Activated CD4-positive, alpha-beta memory T cell treated with anti-CD3 and anti-CD28 coated beads, Interleukin-2, amount 10 ng/mL, durations not matched to agents 7 days and 5 days (primary cell): ENCODE data around the gene MPPED1. TPM values are rescaled to one million over a fixed set of nuclear protein-coding genes. Genes with fewer than 3 reads are reported as not detected.
A peak's percentile ranks its signal among the peaks of the same experiment; 100 is the strongest.

Experiments used
- CTCF ChIA-PET: fragments of 350-600 bp; sonication (Branson Sonifier 250); formaldehyde crosslinking; loops from one replicate; lab custom pipeline; 2021; ENCODE audit warnings: antibody characterized with exemption, inconsistent platforms; lab: Charles Lee
- POLR2A ChIA-PET: fragments of 350-600 bp; sonication (Branson Sonifier 250); formaldehyde crosslinking; loops from one replicate; lab custom pipeline; 2021; ENCODE audit warnings: antibody characterized with exemption; lab: Charles Lee
- DNase-seq: peaks from one replicate; pipeline ENCODE4 v3.0.0-alpha.2; 2020
- H3K27ac Mint-ChIP-seq: one replicate; pipeline ENCODE4 v1.8.0; 2021; ENCODE audit warnings: mild to moderate bottlenecking, mixed read lengths
- H3K27me3 Mint-ChIP-seq: one replicate; pipeline ENCODE4 v1.8.0; 2021; ENCODE audit warnings: mixed read lengths
- H3K36me3 Mint-ChIP-seq: one replicate; pipeline ENCODE4 v1.8.0; 2021; ENCODE audit warnings: low read depth, mixed read lengths
- H3K4me1 Mint-ChIP-seq: one replicate; pipeline ENCODE4 v1.8.0; 2021; ENCODE audit warnings: mixed read lengths
- H3K4me3 Mint-ChIP-seq: one replicate; pipeline ENCODE4 v1.8.0; 2021; ENCODE audit warnings: mild to moderate bottlenecking, mixed read lengths
- H3K9me3 Mint-ChIP-seq: one replicate; pipeline ENCODE4 v1.8.0; 2021; ENCODE audit warnings: mixed read lengths
- total RNA-seq, 2 experiments: library from RNA; stranded (reverse); gene quantifications; one replicate each; pipeline ENCODE4 v1.2.3, GENCODE V29; 2021

MPPED1 gene, protein sequence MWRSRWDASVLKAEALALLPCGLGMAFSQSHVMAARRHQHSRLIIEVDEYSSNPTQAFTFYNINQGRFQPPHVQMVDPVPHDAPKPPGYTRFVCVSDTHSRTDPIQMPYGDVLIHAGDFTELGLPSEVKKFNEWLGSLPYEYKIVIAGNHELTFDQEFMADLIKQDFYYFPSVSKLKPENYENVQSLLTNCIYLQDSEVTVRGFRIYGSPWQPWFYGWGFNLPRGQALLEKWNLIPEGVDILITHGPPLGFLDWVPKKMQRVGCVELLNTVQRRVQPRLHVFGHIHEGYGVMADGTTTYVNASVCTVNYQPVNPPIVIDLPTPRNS
- not detected for total RNA-seq

DNA sequence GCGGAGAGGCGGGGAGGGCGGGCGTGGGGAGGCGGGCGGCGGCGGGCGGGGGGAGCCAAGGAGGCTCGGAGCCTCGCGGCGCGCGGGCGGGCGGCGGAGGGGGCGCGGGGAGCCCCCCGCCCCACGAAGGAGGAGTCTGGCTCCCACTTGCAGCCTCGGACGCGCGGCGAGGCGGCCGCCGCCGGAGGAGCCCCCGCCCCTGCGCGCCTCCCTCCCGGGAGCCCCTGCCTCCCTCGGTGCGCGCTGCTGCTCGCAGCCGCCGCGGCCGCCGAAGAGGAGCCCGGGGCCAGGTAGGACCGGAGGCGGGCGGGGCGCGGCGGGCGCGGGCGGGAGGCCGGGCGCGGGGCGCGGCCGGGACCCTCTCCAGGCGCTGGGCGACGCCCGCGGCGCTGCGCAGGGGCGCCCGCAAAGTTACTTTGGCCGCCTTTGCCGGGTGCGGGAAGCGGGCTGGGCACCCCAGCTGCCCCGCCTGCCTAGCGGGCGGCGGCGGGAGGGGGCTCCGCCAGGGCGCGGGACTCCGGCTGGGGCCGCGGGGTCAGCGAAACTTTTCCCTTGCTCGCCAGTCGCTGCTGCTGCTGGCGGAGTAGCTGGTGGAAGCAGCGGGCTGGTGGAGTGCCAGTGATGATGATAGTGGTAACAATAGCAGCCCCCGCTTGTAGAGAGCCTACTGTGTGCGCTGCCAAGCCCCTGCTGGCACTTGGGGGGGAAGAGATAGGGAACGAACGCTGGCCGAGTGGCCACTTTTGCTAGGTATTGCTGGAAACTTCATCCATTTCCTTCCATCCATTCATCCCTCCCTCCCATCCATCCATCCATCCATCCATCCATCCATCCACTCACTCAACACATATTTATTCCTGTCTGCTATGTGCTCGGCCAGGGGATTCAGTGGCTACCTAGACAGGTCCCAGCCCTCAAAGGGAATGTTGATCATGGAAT is at the start of gene MPPED1:
TSS of gene MPPED1 (plus strand) at position 146 of the 939 bp plus-strand sequence. CDS start 12,972 bp downstream, outside the sequence.
- Mint-ChIP-seq H3K36me3 (no peaks in the 10 kb centered on the region), H3K27ac (no peak within 1 kb of the TSS), H3K27me3 (peaks cover 54% of the 10 kb centered on the region), H3K4me3 (no peak within 1 kb of the TSS), H3K9me3 (no peaks in the 10 kb centered on the region), H3K4me1 (no peaks in the 10 kb centered on the region)
- CTCF ChIA-PET, result no interaction called here
- DNase-seq, result no peak
- POLR2A ChIA-PET, result no interaction called here

DNA sequence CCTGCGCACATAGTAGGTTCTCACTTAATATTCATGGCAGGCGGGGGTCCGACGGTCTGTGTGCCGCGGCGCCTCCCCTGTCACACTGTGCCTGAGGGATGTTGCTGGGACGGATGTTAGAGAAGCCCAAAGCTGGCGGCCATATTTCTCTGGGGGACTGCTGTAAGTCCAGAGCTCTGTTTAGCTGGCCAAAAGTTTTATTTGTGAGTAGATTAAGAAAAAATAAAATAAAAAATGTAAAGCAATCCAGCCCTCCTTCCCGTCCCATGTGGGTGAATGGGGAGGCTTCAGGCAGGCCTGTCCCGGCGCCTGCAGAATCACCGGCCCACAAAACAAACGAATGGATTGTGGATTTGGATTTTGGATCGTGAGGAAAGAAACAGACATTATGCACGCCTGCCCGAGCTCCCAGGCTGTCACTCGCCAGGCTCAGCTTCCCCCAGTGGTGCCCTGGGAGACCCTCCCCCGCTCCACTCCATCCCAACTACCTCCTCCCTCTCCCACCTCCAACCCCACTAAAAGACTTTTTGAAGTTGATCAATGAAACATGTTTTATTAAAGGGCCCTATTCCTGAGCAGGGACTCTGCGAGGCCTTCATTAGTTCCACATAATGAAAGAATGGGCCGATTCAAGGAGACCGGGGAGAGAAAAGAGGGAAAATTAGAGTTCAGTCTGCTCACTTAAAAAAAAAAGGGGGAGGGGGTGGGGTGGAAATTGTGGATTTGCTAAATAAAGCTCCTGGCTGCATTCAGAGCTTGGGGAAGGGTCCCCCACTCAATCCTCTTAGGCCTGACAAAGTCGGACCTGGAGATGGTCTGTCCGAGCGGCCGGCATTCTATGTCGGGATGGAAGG is 48.3 kb upstream of the MPPED1 start:
- no peak overlapping the region for H3K27ac Mint-ChIP-seq
- no peak for DNase-seq
- ChIA-PET CTCF (interaction anchor here (1.2 to 1.7 kb wide), 2 partner anchors 17 to 22 kb away, joined by 3 to 7 read pairs; no protein-coding TSS in a partner anchor), POLR2A (interaction anchor here (0.6 kb wide), 1 partner anchor 11 kb away, joined by 3 read pairs; no protein-coding TSS in a partner anchor)
- no peaks in the 10 kb centered on the region for H3K4me1 Mint-ChIP-seq
- H3K9me3 Mint-ChIP-seq, result no peaks in the 10 kb centered on the region
- H3K4me3 Mint-ChIP-seq, result no peak overlapping the region
- H3K36me3 Mint-ChIP-seq, result no peaks in the 10 kb centered on the region
- H3K27me3 Mint-ChIP-seq, result peaks cover 31% of the 10 kb centered on the region

DNA sequence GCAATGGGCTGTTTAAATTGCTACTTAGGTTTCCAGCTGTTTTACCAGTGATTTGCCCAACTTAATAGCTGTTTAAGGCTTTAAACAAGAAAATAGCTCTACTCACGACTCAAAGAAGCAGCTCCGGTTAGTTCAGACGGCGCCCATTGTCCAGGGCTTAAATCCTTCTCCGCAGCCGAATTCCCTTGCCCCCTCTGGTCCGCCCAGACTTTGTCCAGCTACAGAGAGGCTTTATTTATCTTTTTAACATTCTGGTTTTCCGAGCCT is 47.7 kb upstream of the MPPED1 start:
- Mint-ChIP-seq H3K27me3 (peaks cover 31% of the 10 kb centered on the region), H3K4me1 (no peaks in the 10 kb centered on the region), H3K36me3 (no peaks in the 10 kb centered on the region), H3K4me3 (no peak overlapping the region), H3K27ac (no peak overlapping the region), H3K9me3 (no peaks in the 10 kb centered on the region)
- no peak for DNase-seq
- ChIA-PET CTCF (interaction anchor here (1.0 to 1.7 kb wide), 3 partner anchors 11 to 21 kb away, joined by 3 to 7 read pairs (median 3); no protein-coding TSS in a partner anchor), POLR2A (interaction anchor here (0.6 kb wide), 1 partner anchor 10 kb away, joined by 3 read pairs; no protein-coding TSS in a partner anchor)

DNA sequence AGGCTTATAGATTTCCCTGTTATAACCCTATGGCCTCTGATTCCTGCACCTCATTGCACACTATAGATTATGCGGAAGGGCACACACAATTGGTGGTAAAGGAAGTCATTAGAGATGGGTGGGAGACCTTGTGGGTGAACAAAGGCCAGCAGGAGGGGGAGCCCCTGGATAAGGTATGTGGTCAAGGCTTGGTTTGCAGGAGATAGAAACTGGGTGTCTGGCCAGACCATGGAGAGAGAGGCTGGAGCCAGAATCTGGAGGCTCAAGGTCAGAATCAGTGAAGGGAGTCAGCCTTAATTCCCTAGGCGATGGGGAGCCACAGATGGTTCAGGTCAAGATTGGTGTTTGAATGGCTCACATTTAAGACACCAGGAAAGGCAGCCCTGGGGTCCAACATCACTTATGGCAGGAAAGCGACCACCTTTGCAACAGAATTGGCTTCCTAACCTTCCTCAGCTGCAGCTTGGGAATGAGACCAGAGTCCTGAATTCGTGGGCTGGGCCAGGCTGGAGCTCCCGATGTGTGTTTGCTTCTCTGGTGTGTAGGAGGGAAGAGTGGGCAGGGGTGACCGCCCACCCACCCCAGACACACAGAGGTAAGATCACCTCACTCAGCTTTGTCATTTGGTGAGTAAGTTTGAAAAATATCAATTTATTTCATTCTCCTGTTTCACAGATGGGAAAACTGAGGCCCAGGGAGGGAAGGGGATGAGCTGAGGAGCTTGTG is 45.9 kb upstream of the MPPED1 start:
- Mint-ChIP-seq H3K4me3 (no peak overlapping the region), H3K27ac (no peak overlapping the region), H3K27me3 (peaks cover 36% of the 10 kb centered on the region), H3K36me3 (no peaks in the 10 kb centered on the region), H3K4me1 (no peaks in the 10 kb centered on the region), H3K9me3 (no peaks in the 10 kb centered on the region)
- no peak for DNase-seq
- ChIA-PET POLR2A (interaction anchor here (0.6 kb wide), 1 partner anchor 13 kb away, joined by 3 read pairs; no protein-coding TSS in a partner anchor), CTCF (interaction anchor here (1.9 kb wide), 1 partner anchor 20 kb away, joined by 4 read pairs; no protein-coding TSS in a partner anchor)

DNA sequence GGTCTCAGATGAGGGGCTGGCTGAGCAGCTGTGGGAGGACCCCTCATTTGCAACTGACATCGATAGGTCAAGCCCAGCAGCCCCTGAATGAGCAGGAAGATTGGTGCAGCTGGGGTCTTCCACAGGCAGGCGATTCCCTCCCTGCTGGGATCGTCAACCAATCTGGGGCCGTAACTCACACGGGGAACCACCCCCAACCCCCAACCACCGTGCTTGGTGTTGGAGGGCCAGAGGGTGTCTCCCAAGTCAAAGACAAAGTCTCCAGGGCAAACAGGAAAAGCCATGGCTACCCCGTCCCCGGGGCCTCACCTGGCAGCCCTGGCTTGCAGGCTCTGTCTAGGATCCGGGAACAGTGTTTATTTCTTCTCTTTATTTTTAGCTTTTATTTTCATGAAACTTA is 41.8 kb upstream of the MPPED1 start:
- H3K9me3 Mint-ChIP-seq, result no peaks in the 10 kb centered on the region
- ChIA-PET POLR2A (interaction anchor here (0.6 kb wide), 1 partner anchor 9 kb away, joined by 3 read pairs; no protein-coding TSS in a partner anchor), CTCF (interaction anchor here (0.6 to 0.9 kb wide), 2 partner anchors 23 to 139 kb away, joined by 3 read pairs; no protein-coding TSS in a partner anchor)
- no peaks in the 10 kb centered on the region for H3K36me3 Mint-ChIP-seq
- H3K4me1 Mint-ChIP-seq, result no peaks in the 10 kb centered on the region
- H3K4me3 Mint-ChIP-seq, result no peak overlapping the region
- no peak for DNase-seq
- H3K27me3 Mint-ChIP-seq, result peaks cover 56% of the 10 kb centered on the region
- H3K27ac Mint-ChIP-seq, result no peak overlapping the region

DNA sequence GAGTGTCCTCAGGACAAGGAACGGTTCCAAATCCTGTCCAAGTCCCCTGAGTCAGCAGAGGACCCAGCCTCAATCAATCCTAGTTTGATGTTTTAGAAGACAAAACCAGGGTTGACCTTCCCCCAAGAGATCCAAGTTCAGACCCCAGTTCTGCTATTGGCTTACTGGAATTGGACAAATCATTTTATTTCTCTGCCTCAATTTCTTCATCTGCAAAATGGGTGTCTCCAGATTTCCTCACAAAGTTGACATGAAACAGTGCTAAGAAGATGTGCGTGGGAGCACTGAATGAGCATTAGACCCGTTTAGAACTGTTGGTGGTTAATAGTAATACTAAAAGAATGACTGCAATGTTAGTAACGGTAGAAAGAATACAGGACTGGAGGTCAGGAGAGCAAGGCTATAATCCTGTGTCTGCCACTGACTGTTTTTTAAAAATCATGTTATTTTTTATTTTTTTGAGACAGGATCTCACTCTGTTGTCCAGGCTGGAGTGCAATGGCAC is 35.8 kb upstream of the MPPED1 start:
- Mint-ChIP-seq H3K27ac (no peak overlapping the region), H3K4me3 (no peak overlapping the region), H3K9me3 (no peaks in the 10 kb centered on the region), H3K27me3 (peaks cover 69% of the 10 kb centered on the region), H3K4me1 (peaks cover 28% of the 10 kb centered on the region), H3K36me3 (no peaks in the 10 kb centered on the region)
- no peak for DNase-seq
- ChIA-PET POLR2A (no interaction called here), CTCF (no interaction called here)

DNA sequence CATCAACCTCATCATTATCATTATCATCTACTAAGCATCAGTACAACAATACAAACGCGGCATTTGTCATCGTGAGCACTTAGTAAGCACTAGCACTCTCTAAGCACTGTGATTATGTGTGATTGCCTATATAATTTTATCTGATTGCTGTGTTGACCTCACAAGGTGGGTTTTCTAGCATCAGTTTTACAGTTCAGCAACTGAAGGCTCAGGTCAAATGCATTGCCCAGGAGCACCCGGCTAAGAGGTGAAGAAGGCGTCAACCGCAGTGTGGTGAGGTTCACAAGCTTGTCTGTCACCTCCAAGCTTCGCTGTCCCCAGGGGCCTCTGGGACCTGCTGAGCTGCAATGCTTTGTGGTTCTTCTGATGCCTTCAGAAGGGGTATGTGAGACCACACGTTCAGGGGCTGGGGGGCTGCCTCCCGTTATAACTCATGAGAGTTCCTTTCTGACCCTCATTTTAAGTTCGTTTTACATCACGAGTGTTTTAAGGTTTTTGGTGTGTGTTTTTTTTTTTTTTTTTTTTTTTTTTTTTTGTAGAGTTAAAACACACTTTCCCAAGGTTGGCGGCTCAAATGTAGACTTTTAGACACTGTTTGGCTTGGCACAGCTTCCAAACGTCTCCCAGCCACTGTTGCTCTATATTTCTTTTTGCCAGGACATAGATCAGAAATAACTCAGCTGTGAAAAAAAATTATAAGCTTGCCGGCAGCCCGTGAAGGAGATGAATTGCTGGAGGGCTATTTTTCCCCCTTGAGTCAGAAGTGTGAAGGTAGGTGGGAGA is 34.9 kb upstream of the MPPED1 start:
- H3K27me3 Mint-ChIP-seq, result peaks cover 67% of the 10 kb centered on the region
- ChIA-PET POLR2A (interaction anchor here (1.7 kb wide), 2 partner anchors 31 to 113 kb away, joined by 5 to 7 read pairs; no protein-coding TSS in a partner anchor), CTCF (interaction anchor here (0.6 to 2.8 kb wide), 5 partner anchors 9 to 229 kb away, joined by 3 to 26 read pairs (median 3); no protein-coding TSS in a partner anchor)
- DNase-seq, result peak; percentile 63
- no peak overlapping the region for H3K27ac Mint-ChIP-seq
- no peaks in the 10 kb centered on the region for H3K9me3 Mint-ChIP-seq
- H3K4me3 Mint-ChIP-seq, result no peak overlapping the region
- H3K4me1 Mint-ChIP-seq, result peaks cover 37% of the 10 kb centered on the region
- no peaks in the 10 kb centered on the region for H3K36me3 Mint-ChIP-seq

DNA sequence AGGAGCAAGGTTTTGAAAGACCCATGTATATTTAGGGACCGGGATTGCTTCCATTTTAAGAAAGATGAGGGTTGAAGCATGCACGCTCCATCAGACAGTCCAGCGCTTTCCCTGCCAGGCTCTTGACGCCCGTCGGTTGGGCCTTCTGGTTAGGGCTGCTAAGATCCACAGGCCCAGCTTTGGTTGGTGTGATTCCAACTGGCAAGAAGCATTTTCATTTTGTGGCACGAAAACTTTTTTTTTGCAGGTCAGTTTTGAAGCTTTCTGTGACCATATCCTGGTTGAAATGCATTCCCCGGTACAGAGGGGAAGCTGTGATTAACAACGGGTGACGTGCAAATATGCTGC is 34.3 kb upstream of the MPPED1 start:
- H3K27ac Mint-ChIP-seq, result no peak overlapping the region
- peaks cover 69% of the 10 kb centered on the region for H3K27me3 Mint-ChIP-seq
- ChIA-PET CTCF (interaction anchor here (0.6 to 2.8 kb wide), 6 partner anchors 9 to 228 kb away, joined by 3 to 26 read pairs (median 4); no protein-coding TSS in a partner anchor), POLR2A (interaction anchor here (1.7 kb wide), 2 partner anchors 31 to 114 kb away, joined by 5 to 7 read pairs; no protein-coding TSS in a partner anchor)
- H3K4me3 Mint-ChIP-seq, result no peak overlapping the region
- no peak for DNase-seq
- H3K36me3 Mint-ChIP-seq, result no peaks in the 10 kb centered on the region
- H3K9me3 Mint-ChIP-seq, result no peaks in the 10 kb centered on the region
- H3K4me1 Mint-ChIP-seq, result peaks cover 39% of the 10 kb centered on the region

DNA sequence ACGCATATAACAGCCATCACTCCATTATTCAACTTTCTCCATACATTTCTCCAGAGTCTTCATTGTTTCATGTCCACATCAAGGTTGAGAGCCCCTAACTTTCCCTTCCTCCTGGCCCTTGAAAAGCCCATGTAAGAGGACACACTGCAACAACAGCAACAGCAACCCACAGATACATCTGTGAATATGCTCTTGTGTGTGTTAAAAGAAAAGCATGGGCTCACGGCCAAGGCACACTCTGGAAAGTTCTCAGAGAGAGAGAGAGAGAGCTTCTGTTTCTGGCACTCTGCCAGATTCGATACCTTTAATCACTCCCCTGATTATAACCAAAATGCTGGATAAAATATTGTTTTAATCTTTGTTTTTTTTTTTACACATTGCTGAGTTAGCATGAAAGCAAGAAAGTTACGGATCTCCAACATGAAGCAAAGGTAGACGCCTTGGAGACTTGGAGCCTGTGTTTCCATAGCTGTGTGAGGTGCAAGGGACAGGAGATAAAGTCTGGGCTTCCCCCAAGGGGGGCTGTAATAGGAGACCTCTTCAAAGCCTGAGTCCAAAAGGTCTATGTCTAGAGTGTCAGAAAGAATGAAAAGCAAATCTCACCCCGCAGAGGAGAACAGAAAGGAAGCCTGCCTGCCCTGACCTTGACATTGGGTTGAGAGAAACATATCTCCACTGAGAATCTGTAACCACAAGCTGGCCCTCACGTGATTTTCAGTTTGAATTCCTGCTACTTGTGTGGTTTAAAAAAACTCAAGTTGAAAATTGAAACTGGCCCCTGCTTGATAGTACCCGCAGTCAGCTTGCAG is 33.7 kb upstream of the MPPED1 start:
- no peaks in the 10 kb centered on the region for H3K36me3 Mint-ChIP-seq
- ChIA-PET CTCF (interaction anchor here (0.7 to 2.8 kb wide), 7 partner anchors 8 to 190 kb away, joined by 3 to 26 read pairs (median 4); no protein-coding TSS in a partner anchor), POLR2A (interaction anchor here (0.9 to 1.7 kb wide), 6 partner anchors 12 to 114 kb away, joined by 3 to 8 read pairs (median 4); no protein-coding TSS in a partner anchor)
- peaks cover 39% of the 10 kb centered on the region for H3K4me1 Mint-ChIP-seq
- H3K27ac Mint-ChIP-seq, result no peak overlapping the region
- H3K4me3 Mint-ChIP-seq, result no peak overlapping the region
- peaks cover 68% of the 10 kb centered on the region for H3K27me3 Mint-ChIP-seq
- DNase-seq, result peak; percentile 44
- no peaks in the 10 kb centered on the region for H3K9me3 Mint-ChIP-seq

DNA sequence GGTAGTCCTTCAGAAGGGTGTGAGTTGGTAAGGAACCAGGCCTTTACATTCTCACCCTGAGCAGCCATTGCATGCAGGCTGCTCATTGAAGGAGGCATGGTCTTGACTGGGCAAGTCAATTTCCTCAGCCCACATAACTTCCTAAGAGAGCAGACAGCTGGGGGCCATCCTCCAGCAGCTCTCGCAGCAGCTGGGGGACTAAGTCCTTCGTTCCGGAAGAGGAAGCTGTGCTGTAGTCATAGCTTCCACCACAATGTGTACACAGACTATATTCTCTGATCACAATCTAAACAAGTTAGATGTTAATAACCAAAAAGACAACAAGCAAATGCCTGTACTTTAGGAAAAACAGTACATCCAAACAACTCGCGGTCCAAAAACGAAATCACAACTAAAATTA is 30.1 kb upstream of the MPPED1 start:
- peaks cover 36% of the 10 kb centered on the region for H3K4me1 Mint-ChIP-seq
- ChIA-PET CTCF (interaction anchor here (0.6 to 8.7 kb wide), 7 partner anchors 14 to 501 kb away, joined by 3 to 67 read pairs (median 6); no protein-coding TSS in a partner anchor), POLR2A (interaction anchor here (1.2 to 1.9 kb wide), 2 partner anchors 36 to 118 kb away, joined by 4 to 6 read pairs; no protein-coding TSS in a partner anchor)
- H3K27me3 Mint-ChIP-seq, result peaks cover 66% of the 10 kb centered on the region
- H3K9me3 Mint-ChIP-seq, result no peaks in the 10 kb centered on the region
- H3K36me3 Mint-ChIP-seq, result no peaks in the 10 kb centered on the region
- no peak overlapping the region for H3K4me3 Mint-ChIP-seq
- peak; percentile 26 for DNase-seq
- H3K27ac Mint-ChIP-seq, result no peak overlapping the region
